Measurements from ENCODE around the gene ROR1. TPM values are rescaled to one million over a fixed set of nuclear protein-coding genes. Genes with fewer than 3 reads are reported as not detected.

Gene ROR1
- total and polyA plus RNA-seq, 9 of the 15 experiments (the other 6 are each of a cell fraction or from before 2014, with no cell fraction given), result 0.02 TPM; not detected in 8

GRCh38 chr1:63833363-63834119, 59.7 kb downstream of the ROR1 start:
- POLR2A ChIA-PET, result interaction anchor here (0.7 kb wide), 1 partner anchor 564 kb away, joined by 3 read pairs; no protein-coding TSS in a partner anchor
- Histone ChIP-seq H3K9me1 (ENCODE audit: control insufficient read depth, insufficient read depth, low read length) (no peaks in the 10 kb centered on the region), H3K36me3 (ENCODE audit: control insufficient read depth, insufficient read depth, low read length) (no peaks in the 10 kb centered on the region), H3K27me3 (ENCODE audit: control insufficient read depth in 2 of 2, insufficient read depth in 2 of 2, low read length in 2 of 2) (no peaks in the 10 kb centered on the region; a peak in 1 of 5 replicates), H2AFZ (ENCODE audit: low read depth, low read length) (no peak overlapping the region), H3K79me2 (ENCODE audit: control insufficient read depth, insufficient read depth, low read length) (no peaks in the 10 kb centered on the region), H3K9ac (ENCODE audit: insufficient read depth in 1 of 2, low read depth in 2 of 2, low read length in 2 of 2) (no peak overlapping the region), H3K4me2 (ENCODE audit: insufficient read depth, low read length) (no peak overlapping the region), H4K20me1 (replicated peaks; ENCODE audit: control insufficient read depth, insufficient read depth, low read length) (no peaks in the 10 kb centered on the region), H3K4me3 (no peak overlapping the region), H3K27ac (ENCODE audit: extremely low read depth, low read depth, low read length) (no peak overlapping the region), H3K9me3 (replicated peaks; ENCODE audit: control insufficient read depth, insufficient read depth, low read depth, low read length) (no peaks in the 10 kb centered on the region), H3K4me1 (replicated peaks in 1 of 2; ENCODE audit: control insufficient read depth in 2 of 2, insufficient read depth in 2 of 2, low read length in 2 of 2) (no peaks in the 10 kb centered on the region)
- WGBS (ENCODE audit: insufficient coverage, low coverage, missing lambda C conversion rate), result 0% methylated on average over 7 of the region's 7 CpGs
- 0 out of 2 replicates have a peak, but pooled peaks have one; percentile 7 for TF ChIP-seq ZNF316 (IDR thresholded peaks at IDR 0.05)
- TF ChIP-seq E2F3 (CRISPR knock-in tag; IDR thresholded peaks at IDR 0.05), result no peak
- CTCF ChIA-PET (ENCODE audit: low intra/inter-chr PET ratio), result no interaction called here
- in situ Hi-C loops (cut with MboI), result no loop called here
- no TSS peak for BruUV-seq (replicated peaks)
- ATAC-seq (no peak), FAIRE-seq (no peak), DNase-seq (ENCODE audit: extremely low read depth in 1 of 4, low spot score in 3 of 4) (no peak)
- intact Hi-C loops (cut with micrococcal nuclease), result no loop called here

GRCh38 chr1:63835128-63835527, 61.3 kb downstream of the ROR1 start:
- no peak for FAIRE-seq
- BruUV-seq (replicated peaks), result no TSS peak
- H3K9me3 ChIP-seq (replicated peaks; ENCODE audit: control insufficient read depth, insufficient read depth, low read depth, low read length), result no peaks in the 10 kb centered on the region
- ATAC-seq, result no peak
- POLR2A ChIA-PET, result no interaction called here
- H3K27ac ChIP-seq (ENCODE audit: extremely low read depth, low read depth, low read length), result no peak overlapping the region
- no peaks in the 10 kb centered on the region for H3K4me1 ChIP-seq (replicated peaks in 1 of 2; ENCODE audit: control insufficient read depth in 2 of 2, insufficient read depth in 2 of 2, low read length in 2 of 2)
- no peak for TF ChIP-seq ZNF274 (IDR thresholded peaks at IDR 0.05; ENCODE audit: borderline replicate concordance, low read depth, low read length)
- no peak for TF ChIP-seq TCFL5 (CRISPR knock-in tag; conservative IDR thresholded peaks at IDR 0.05)
- TF ChIP-seq TAL1 (IDR thresholded peaks at IDR 0.05), result no peak
- no peak for TF ChIP-seq ZNF146 (CRISPR knock-in tag; IDR thresholded peaks at IDR 0.05; ENCODE audit: unreplicated experiment)
- TF ChIP-seq SMAD1 (IDR thresholded peaks at IDR 0.05; ENCODE audit: low read depth, low read length, partially characterized antibody), result no peak
- TF ChIP-seq ZBTB1 (CRISPR knock-in tag; IDR thresholded peaks at IDR 0.05; ENCODE audit: borderline replicate concordance, low read depth), result no peak
- TF ChIP-seq ZNF121 (CRISPR knock-in tag; conservative IDR thresholded peaks at IDR 0.05), result no peak
- no peak for TF ChIP-seq BACH1 (tag; IDR thresholded peaks at IDR 0.05)
- TF ChIP-seq ZKSCAN8 (CRISPR knock-in tag; IDR thresholded peaks at IDR 0.05), result no peak
- TF ChIP-seq PYGO2 (tag; IDR thresholded peaks at IDR 0.05), result no peak
- TF ChIP-seq RHOXF2B (CRISPR knock-in tag; conservative IDR thresholded peaks at IDR 0.05), result no peak
- H2AFZ ChIP-seq (ENCODE audit: low read depth, low read length), result no peak overlapping the region
- 0% methylated on average over 1 of the region's 1 CpG for WGBS (ENCODE audit: insufficient coverage, low coverage, missing lambda C conversion rate)
- H3K9ac ChIP-seq (ENCODE audit: insufficient read depth in 1 of 2, low read depth in 2 of 2, low read length in 2 of 2), result no peak overlapping the region
- no peak for DNase-seq (ENCODE audit: extremely low read depth in 1 of 4, low spot score in 3 of 4)
- no peak overlapping the region for H3K4me2 ChIP-seq (ENCODE audit: insufficient read depth, low read length)
- no peak overlapping the region for H3K4me3 ChIP-seq
- H3K79me2 ChIP-seq (ENCODE audit: control insufficient read depth, insufficient read depth, low read length), result no peaks in the 10 kb centered on the region
- CTCF ChIA-PET (ENCODE audit: low intra/inter-chr PET ratio), result no interaction called here
- H3K27me3 ChIP-seq (ENCODE audit: control insufficient read depth in 2 of 2, insufficient read depth in 2 of 2, low read length in 2 of 2), result no peaks in the 10 kb centered on the region; a peak in 1 of 5 replicates
- no peaks in the 10 kb centered on the region for H3K36me3 ChIP-seq (ENCODE audit: control insufficient read depth, insufficient read depth, low read length)
- intact Hi-C loops (cut with micrococcal nuclease), result no loop called here
- no peaks in the 10 kb centered on the region for H4K20me1 ChIP-seq (replicated peaks; ENCODE audit: control insufficient read depth, insufficient read depth, low read length)
- in situ Hi-C loops (cut with MboI), result no loop called here
- no peaks in the 10 kb centered on the region for H3K9me1 ChIP-seq (ENCODE audit: control insufficient read depth, insufficient read depth, low read length)
